Measurements from ENCODE around the gene MUC21. TPM values are rescaled to one million over a fixed set of nuclear protein-coding genes. Genes with fewer than 3 reads are reported as not detected.

Gene MUC21
- total RNA-seq, 1 donor: not detected

DNA sequence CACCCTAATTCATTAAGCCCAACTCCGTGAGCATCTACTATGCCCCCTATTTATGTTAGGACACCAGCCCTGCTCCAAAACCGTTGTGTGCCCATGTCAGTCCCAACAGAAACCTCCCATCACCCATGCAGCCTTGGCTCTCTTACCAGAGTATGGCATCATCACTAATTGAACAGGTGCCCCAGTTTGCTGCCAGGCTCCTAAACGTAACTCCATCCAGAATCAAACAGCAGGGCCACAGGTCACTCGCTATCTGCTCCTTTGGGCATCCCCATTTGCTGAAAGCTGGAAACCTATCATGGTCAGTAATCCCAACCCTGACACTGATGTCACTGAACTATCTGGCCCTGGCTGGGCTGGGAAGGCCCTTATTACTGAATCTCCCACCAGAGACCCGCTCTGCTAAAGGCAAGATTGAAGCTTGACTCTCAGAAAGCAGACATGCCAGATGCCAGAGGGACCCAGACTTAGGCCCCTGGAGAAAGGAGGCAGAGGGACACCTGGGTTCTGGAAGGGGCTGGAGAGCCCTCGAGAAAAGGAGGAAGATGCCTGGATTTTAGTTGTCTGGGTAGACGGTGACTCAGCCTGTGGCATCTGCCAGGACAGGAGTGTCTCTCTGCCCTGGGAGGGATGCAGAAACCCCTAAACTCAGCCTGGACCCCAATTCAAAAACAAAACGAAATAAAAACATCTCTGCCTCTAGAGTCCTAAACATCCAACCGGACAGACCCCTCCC lies 28.7 kb upstream of the MUC21 start:
- DNase-seq (ENCODE audit: low read depth): no peak
- TF ChIP-seq, protein P1, sequence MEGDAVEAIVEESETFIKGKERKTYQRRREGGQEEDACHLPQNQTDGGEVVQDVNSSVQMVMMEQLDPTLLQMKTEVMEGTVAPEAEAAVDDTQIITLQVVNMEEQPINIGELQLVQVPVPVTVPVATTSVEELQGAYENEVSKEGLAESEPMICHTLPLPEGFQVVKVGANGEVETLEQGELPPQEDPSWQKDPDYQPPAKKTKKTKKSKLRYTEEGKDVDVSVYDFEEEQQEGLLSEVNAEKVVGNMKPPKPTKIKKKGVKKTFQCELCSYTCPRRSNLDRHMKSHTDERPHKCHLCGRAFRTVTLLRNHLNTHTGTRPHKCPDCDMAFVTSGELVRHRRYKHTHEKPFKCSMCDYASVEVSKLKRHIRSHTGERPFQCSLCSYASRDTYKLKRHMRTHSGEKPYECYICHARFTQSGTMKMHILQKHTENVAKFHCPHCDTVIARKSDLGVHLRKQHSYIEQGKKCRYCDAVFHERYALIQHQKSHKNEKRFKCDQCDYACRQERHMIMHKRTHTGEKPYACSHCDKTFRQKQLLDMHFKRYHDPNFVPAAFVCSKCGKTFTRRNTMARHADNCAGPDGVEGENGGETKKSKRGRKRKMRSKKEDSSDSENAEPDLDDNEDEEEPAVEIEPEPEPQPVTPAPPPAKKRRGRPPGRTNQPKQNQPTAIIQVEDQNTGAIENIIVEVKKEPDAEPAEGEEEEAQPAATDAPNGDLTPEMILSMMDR (IDR thresholded peaks at IDR 0.05; ENCODE audit: insufficient read depth, low read depth, low read length): no peak
- peak overlapping the region; percentile 51 for H3K4me3 ChIP-seq (ENCODE audit: low read depth, low read length)

DNA sequence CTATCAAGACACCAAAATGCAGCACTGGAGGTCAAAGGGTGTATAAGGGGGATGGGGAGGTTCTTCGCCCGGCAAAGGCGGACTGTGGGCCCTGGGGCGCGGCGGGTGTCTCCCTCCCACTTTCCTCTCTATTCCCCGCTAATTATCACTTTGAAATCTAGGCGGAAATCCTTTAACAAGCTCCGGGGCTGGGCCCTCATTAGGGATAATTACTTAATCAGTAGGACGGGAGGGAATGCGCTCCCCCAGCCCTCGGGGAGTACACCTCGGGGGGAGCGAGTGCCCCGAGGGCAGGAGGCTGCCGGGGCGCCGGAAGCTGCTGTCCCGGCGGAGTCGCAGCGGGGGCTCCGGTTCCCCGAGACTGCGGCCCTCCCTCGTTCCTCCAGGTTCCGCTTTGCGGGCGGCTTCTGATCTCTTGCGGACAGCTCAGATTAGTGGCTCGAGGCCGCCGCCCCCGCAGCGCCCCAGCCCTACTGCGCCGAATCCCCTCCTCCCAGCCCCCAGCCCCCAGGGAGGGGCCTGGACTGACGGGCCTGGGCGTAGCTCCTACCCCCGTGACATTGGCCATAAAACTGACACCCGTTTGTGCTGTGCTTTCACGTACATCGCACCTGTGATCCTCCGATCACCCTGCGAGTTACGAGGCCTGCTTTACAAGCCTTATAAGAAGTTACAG lies 28.0 kb upstream of the MUC21 start:
- DNase-seq (ENCODE audit: low read depth): peak; percentile 32
- H3K4me3 ChIP-seq (ENCODE audit: low read depth, low read length): peak overlapping the region; percentile 51
- TF ChIP-seq, protein P1 (IDR thresholded peaks at IDR 0.05; ENCODE audit: insufficient read depth, low read depth, low read length): no peak

DNA sequence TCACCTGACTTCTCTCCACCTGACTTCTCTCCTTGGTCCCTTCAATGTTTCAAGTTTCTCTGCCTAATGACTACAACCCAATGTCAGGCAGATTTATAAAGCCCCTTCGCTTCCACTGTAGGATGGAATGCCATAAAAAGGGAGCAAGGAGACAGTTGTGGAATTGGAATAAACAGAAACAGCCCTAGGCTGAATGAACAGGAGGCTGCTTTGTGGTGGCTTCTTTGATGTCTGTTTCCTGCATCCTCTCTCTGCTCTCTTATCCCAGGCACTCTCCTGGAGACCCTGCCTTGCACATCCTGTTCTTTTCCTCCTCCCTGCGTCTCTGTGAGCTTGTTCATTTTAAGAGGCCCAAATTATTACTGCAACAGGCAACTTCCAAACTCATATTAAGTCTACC lies 25.8 kb upstream of the MUC21 start:
- TF ChIP-seq, protein P1 (IDR thresholded peaks at IDR 0.05; ENCODE audit: insufficient read depth, low read depth, low read length): no peak
- no peak overlapping the region for H3K4me3 ChIP-seq (ENCODE audit: low read depth, low read length)
- DNase-seq (ENCODE audit: low read depth): no peak

DNA sequence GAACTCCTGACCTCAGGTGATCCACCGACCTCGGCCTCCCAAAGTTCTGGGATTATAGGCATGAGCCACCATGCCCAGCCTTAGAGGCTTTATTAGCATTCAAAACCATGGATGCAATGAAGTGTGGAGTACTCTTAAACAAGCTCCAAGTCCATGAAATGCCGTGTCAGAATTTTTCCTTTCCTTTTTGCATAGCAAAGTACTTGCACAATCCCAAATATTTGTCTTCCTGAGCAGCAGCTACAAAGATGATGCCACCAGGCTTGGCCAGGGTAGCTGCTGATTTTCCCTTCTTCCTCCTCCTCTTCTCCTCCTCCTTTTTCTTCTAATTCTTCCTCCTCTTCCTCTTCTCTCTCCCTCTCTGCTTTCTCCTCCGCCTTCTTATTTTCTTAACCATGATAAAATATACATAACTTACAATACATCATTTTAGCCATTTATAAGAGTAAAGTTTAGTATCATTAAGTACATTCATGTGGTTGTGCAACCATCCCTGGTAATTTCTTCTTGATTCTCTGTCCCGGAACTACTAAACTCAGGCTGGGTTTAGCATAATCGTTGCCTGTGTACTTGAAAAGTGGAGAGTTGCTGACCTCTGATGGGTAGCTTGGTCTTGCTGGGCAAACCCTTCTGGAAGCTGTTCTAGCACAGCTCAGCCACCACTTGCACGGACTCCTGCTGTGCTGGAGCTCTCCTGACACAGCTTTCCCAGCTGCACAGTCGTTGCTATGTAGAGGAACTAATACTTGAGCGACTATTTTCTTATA lies 22.4 kb upstream of the MUC21 start:
- H3K4me3 ChIP-seq (ENCODE audit: low read depth, low read length): no peak overlapping the region
- peak; percentile 36 for DNase-seq (ENCODE audit: low read depth)
- TF ChIP-seq, protein P1 (IDR thresholded peaks at IDR 0.05; ENCODE audit: insufficient read depth, low read depth, low read length): no peak

DNA sequence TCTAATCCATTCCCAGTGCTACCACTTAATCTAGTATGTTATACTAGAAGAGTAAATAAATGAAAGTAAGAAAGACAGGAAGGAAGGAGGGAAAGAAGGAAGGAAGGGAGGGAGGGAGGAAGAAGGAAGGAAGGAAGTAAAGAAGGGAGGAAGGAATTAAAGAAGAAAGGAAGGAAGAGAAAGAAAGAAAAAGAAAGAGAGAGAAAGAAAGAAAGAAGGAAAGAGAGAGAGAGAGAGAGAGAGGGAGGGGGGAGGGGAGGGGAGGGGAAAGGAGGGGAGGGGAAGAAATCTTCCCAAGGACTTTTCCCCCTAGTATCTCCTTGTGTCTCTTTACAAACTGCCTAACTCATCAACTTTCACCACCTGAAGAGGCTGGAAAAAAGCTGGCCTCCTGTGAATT lies 20.8 kb upstream of the MUC21 start:
- no peak overlapping the region for H3K4me3 ChIP-seq (ENCODE audit: low read depth, low read length)
- TF ChIP-seq, protein P1 (IDR thresholded peaks at IDR 0.05; ENCODE audit: insufficient read depth, low read depth, low read length): no peak
- no peak for DNase-seq (ENCODE audit: low read depth)

DNA sequence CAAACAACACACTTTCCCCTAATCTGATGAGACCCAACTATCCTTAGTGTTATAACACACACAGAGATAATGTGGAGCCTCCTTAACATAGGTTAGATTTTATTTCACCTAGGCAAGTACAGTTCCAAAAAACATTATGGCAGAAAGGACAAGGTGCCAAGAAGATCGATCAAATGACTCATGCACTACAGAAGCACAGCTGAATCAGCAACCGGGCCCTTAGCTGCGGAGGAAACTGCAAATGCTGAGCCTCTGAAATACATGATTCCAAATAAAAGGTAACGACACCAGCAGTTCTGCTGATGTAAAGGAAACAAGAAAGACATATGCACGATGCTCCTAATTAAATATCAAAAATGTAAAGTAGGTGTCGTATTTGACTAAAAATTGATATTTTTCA lies 19.9 kb upstream of the MUC21 start:
- TF ChIP-seq, protein P1 (IDR thresholded peaks at IDR 0.05; ENCODE audit: insufficient read depth, low read depth, low read length): no peak
- no peak overlapping the region for H3K4me3 ChIP-seq (ENCODE audit: low read depth, low read length)
- no peak for DNase-seq (ENCODE audit: low read depth)

All from fibroblast of villous mesenchyme (primary cell).